Esophagus muscularis mucosa (tissue), 4 donors: ENCODE data around the gene CC2D2A.

Source experiments
- CTCF ChIP-seq, 3 experiments: fragments of 200-600 bp in 2 of 3; fragments of 450-650 bp in 1 of 3; sonication (generic) in 2 of 3; IDR thresholded peaks; one replicate each; pipeline ENCODE4 v1.5.1; 2017 to 2019; ENCODE audit warnings: antibody characterized with exemption in 3 of 3, mild to moderate bottlenecking in 2 of 3, moderate library complexity in 1 of 3
- EP300 ChIP-seq: sonication (generic); formaldehyde crosslinking; IDR thresholded peaks from one replicate; pipeline ENCODE4 v1.6.1; 2017; ENCODE audit warnings: antibody characterized with exemption
- POLR2A ChIP-seq: fragments of 450-650 bp; IDR thresholded peaks from one replicate; pipeline ENCODE4 v1.6.1; 2017; ENCODE audit warnings: antibody characterized with exemption, moderate library complexity, mild to moderate bottlenecking, low read depth
- POLR2AphosphoS5 ChIP-seq, 2 donors: sonication (generic); formaldehyde crosslinking; IDR thresholded peaks; one replicate each; pipeline ENCODE4 v1.6.1; 2017; ENCODE audit warnings: antibody characterized with exemption in 2 of 2

DNA sequence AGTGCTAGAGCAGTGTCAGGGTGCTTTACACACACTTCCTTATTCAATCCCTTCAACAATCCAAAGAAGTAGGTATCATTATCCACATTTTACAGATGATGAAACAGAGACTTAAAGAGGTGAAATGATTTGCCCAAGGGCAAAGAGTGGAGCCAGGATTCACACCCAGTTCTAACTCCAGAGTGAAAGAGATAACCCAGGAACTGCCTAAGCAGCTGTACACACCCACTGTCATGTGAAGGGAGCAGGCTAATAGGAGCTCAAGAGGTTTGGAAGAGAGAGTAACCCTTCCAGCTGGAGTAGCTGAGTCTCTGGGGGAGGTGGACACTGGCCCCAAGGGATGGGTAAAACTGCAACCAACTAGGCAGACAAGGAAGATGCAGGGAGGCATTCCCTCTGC, 92.9 kb downstream of the CC2D2A start:
- TF ChIP-seq CTCF (IDR thresholded peaks at IDR 0.05) = no peak
- TF ChIP-seq POLR2AphosphoS5 (IDR thresholded peaks at IDR 0.05) = no peak
- TF ChIP-seq POLR2A = no peak
- TF ChIP-seq EP300 = no peak
